Parathyroid adenoma (tissue), 2 donors: Measurements from ENCODE around the gene AHDC1.

Experiments used
- H2AFZ ChIP-seq: fragments of 300-600 bp; sonication (generic); one replicate; pipeline ENCODE4 v1.7.0; 2017; ENCODE audit warnings: antibody characterized with exemption, mild to moderate bottlenecking
- H3K27ac ChIP-seq: fragments of 300-600 bp; sonication (generic); one replicate; pipeline ENCODE4 v1.7.0; 2017
- H3K27me3 ChIP-seq: fragments of 300-600 bp; sonication (generic); one replicate; pipeline ENCODE4 v1.7.0; 2017; ENCODE audit warnings: low read length; ENCODE audit not compliant: control insufficient read depth, insufficient read depth
- H3K36me3 ChIP-seq: fragments of 300-600 bp; sonication (generic); one replicate; pipeline ENCODE4 v1.7.0; 2017; ENCODE audit warnings: low read length; ENCODE audit not compliant: control insufficient read depth, insufficient read depth
- H3K4me1 ChIP-seq: fragments of 300-600 bp; sonication (generic); one replicate; pipeline ENCODE4 v1.7.0; 2017; ENCODE audit warnings: control low read depth
- H3K4me2 ChIP-seq: fragments of 300-600 bp; sonication (generic); one replicate; pipeline ENCODE4 v1.7.0; 2017; ENCODE audit warnings: low read length
- H3K4me3 ChIP-seq: fragments of 300-600 bp; sonication (generic); one replicate; pipeline ENCODE4 v1.7.0; 2017; ENCODE audit warnings: low read depth, low read length
- H3K79me2 ChIP-seq: fragments of 300-600 bp; sonication (generic); one replicate; pipeline ENCODE4 v1.7.0; 2017; ENCODE audit warnings: control low read depth
- H3K9ac ChIP-seq: fragments of 300-600 bp; sonication (generic); one replicate; pipeline ENCODE4 v1.7.0; 2017; ENCODE audit warnings: mild to moderate bottlenecking
- H3K9me3 ChIP-seq: fragments of 300-600 bp; sonication (generic); one replicate; pipeline ENCODE4 v1.7.0; 2017; ENCODE audit warnings: low read length; ENCODE audit not compliant: control insufficient read depth
- CTCF ChIP-seq: fragments of 300-600 bp; sonication (generic); IDR thresholded peaks from one replicate; pipeline ENCODE4 v1.7.0; 2017; ENCODE audit warnings: antibody characterized with exemption, mild to moderate bottlenecking
- donor health status: primary hyperparathyroidism.

AHDC1 gene

GRCh38 chr1:27606708-27607238, 2.8 kb upstream of the AHDC1 start:
- Histone ChIP-seq H3K27ac (no peak overlapping the region), H3K4me3 (no peak overlapping the region), H3K9me3 (no peaks in the 10 kb centered on the region), H3K9ac (no peak overlapping the region), H3K4me1 (no peaks in the 10 kb centered on the region), H3K27me3 (no peaks in the 10 kb centered on the region), H3K4me2 (no peak overlapping the region), H3K79me2 (no peaks in the 10 kb centered on the region), H2AFZ (no peak overlapping the region), H3K36me3 (no peaks in the 10 kb centered on the region)
- no peak for TF ChIP-seq CTCF

GRCh38 chr1:27605796-27606707, 2.1 kb upstream of the AHDC1 start:
- no peak overlapping the region for H3K4me3 ChIP-seq
- no peak overlapping the region for H2AFZ ChIP-seq
- peaks cover 3% of the 10 kb centered on the region for H3K79me2 ChIP-seq
- no peak overlapping the region for H3K4me2 ChIP-seq
- H3K27ac ChIP-seq: no peak overlapping the region
- no peaks in the 10 kb centered on the region for H3K27me3 ChIP-seq
- H3K9me3 ChIP-seq: no peaks in the 10 kb centered on the region
- no peak overlapping the region for H3K9ac ChIP-seq
- peak; percentile 73 for TF ChIP-seq CTCF
- H3K36me3 ChIP-seq: no peaks in the 10 kb centered on the region
- no peaks in the 10 kb centered on the region for H3K4me1 ChIP-seq

- Histone ChIP-seq H3K79me2 (peaks cover 3% of the 10 kb centered on the region), H3K27ac (no peak overlapping the region), H3K4me3 (no peak overlapping the region), H3K4me2 (no peak overlapping the region), H3K9me3 (no peaks in the 10 kb centered on the region), H3K27me3 (no peaks in the 10 kb centered on the region), H3K4me1 (no peaks in the 10 kb centered on the region), H2AFZ (no peak overlapping the region), H3K9ac (no peak overlapping the region), H3K36me3 (no peaks in the 10 kb centered on the region)
- TF ChIP-seq CTCF: no peak
Measured at GRCh38 chr1:27605300-27605766, 1.4 kb upstream of the AHDC1 start.

- Histone ChIP-seq H3K79me2 (peaks cover 4% of the 10 kb centered on the region), H3K4me2 (no peak overlapping the region), H3K4me3 (no peak overlapping the region), H3K9ac (no peak overlapping the region), H2AFZ (peak overlapping the region; percentile 62), H3K9me3 (no peaks in the 10 kb centered on the region), H3K27me3 (no peaks in the 10 kb centered on the region), H3K27ac (no peak overlapping the region), H3K4me1 (no peaks in the 10 kb centered on the region), H3K36me3 (no peaks in the 10 kb centered on the region)
- no peak for TF ChIP-seq CTCF
Measured at GRCh38 chr1:27604579-27605299, 795 bp upstream of the AHDC1 start.
